Measurements from ENCODE around the gene C12orf75.

- TF ChIP-seq CTCF (IDR thresholded peaks at IDR 0.05 in 8 of 11, conservative IDR thresholded peaks at IDR 0.05 in 3 of 11), result no peak
- TF ChIP-seq POLR2A (IDR thresholded peaks at IDR 0.05), result no peak
Observed at GRCh38 chr12:105355752-105356151, 25.3 kb downstream of the C12orf75 start.
